HCT116 (cell line): ENCODE results near the gene EXOC6B. TPM values are rescaled to one million over a fixed set of nuclear protein-coding genes. Genes with fewer than 3 reads are reported as not detected.

Source experiments
- ATAC-seq: fragments of 200-7000 bp; cut with Tn5 transposase; 2 replicates; pipeline ENCODE4 v1.9.1; 2020; ENCODE audit warnings: mild to moderate bottlenecking, moderate library complexity
- BruUV-seq: library from RNA; stranded (reverse); fragments of 400-500 nt; replicated peaks from 2 replicates; lab custom pipeline; 2021; lab: Mats Ljungman, UMichigan
- CTCF ChIA-PET: fragments of 300-600 bp; sonication (Branson Sonifier 250); formaldehyde crosslinking; loops from one replicate; lab custom pipeline; 2021; ENCODE audit warnings: antibody characterized with exemption; lab: Charles Lee
- POLR2A ChIA-PET: fragments of 300-600, 350-600 bp; sonication (Branson Sonifier 250); formaldehyde crosslinking; loops from one replicate; lab custom pipeline; 2021; ENCODE audit warnings: antibody characterized with exemption; lab: Charles Lee
- RAD21 ChIA-PET, 2 experiments: fragments of 300-600 bp; sonication (Branson Sonifier 250); formaldehyde crosslinking; loops; one replicate each; lab custom pipeline; 2023; ENCODE audit warnings: low total read pairs in 2 of 2; ENCODE audit not compliant: uncharacterized antibody in 2 of 2, unreplicated experiment in 2 of 2, low non-redundant PET in 1 of 2; lab: Charles Lee
- DNase-seq: peaks from one replicate; pipeline ENCODE4 v3.0.0-alpha.2; 2010; ENCODE audit warnings: low read depth, low spot score
- H2AFZ ChIP-seq: fragments of 200-600 bp; shearing (Covaris generic), sonication (generic); 2 replicates; pipeline ENCODE4 v1.6.1; 2017; ENCODE audit warnings: low read depth, mixed run types, mixed read lengths, antibody characterized with exemption, low read length; ENCODE audit not compliant: poor library complexity, severe bottlenecking
- H3K27ac ChIP-seq: 2 replicates; pipeline ENCODE4 v1.5.1; 2012; ENCODE audit warnings: low read depth, low read length
- H3K27me3 ChIP-seq: fragments of 200-600 bp; sonication (generic); 2 replicates; pipeline ENCODE4 v1.6.1; 2016; ENCODE audit warnings: mixed run types, low read length, mixed read lengths; ENCODE audit not compliant: insufficient read depth
- H3K36me3 ChIP-seq, 2 experiments: fragments of 200-500 bp in 1 of 2; fragments of 200-600 bp in 1 of 2; sonication (Bioruptor generic) in 1 of 2; sonication (generic) in 1 of 2; 2 replicates each; pipeline versions ENCODE4 v1.5.1 to v1.6.1; 2014 to 2016; ENCODE audit warnings: low read length in 2 of 2, inconsistent platforms in 1 of 2, mixed read lengths in 1 of 2, mixed run types in 1 of 2; ENCODE audit not compliant: insufficient read depth in 2 of 2, control insufficient read depth in 1 of 2
- H3K4me1 ChIP-seq, 2 experiments: fragments of 200-600 bp in 1 of 2; sonication (generic) in 1 of 2; 2 replicates each; pipeline versions ENCODE4 v1.5.1 to v1.6.1; 2012 to 2017; ENCODE audit warnings: low read length in 2 of 2, inconsistent platforms in 1 of 2, mild to moderate bottlenecking in 1 of 2, mixed read lengths in 1 of 2, mixed run types in 1 of 2, moderate library complexity in 1 of 2; ENCODE audit not compliant: insufficient read depth in 2 of 2, control insufficient read depth in 1 of 2
- H3K4me2 ChIP-seq: fragments of 200-600 bp; sonication (generic); 2 replicates; pipeline ENCODE4 v1.6.1; 2017; ENCODE audit warnings: mixed run types, low read length, mixed read lengths
- H3K4me3 ChIP-seq, 2 experiments: fragments of 200-600 bp in 1 of 2; sonication (generic) in 1 of 2; replicated peaks in 1 of 2; 2 replicates each; pipeline ENCODE4 v1.5.1; 2011 to 2016; ENCODE audit warnings: low read length in 2 of 2, control low read depth in 1 of 2, low read depth in 1 of 2, mild to moderate bottlenecking in 1 of 2, mixed read lengths in 1 of 2, mixed run types in 1 of 2
- H3K79me2 ChIP-seq: fragments of 200-600 bp; sonication (generic); 2 replicates; pipeline ENCODE4 v1.6.1; 2017; ENCODE audit warnings: mild to moderate bottlenecking, mixed run types, low read length, moderate library complexity, mixed read lengths; ENCODE audit not compliant: insufficient read depth
- H3K9ac ChIP-seq: fragments of 200-600 bp; sonication (generic); 2 replicates; pipeline ENCODE4 v1.6.1; 2016; ENCODE audit warnings: low read length, mixed read lengths
- H3K9me2 ChIP-seq: fragments of 200-600 bp; sonication (generic), shearing (Covaris generic); 2 replicates; pipeline ENCODE4 v1.6.1; 2017; ENCODE audit warnings: mixed run types, mild to moderate bottlenecking, moderate library complexity; ENCODE audit not compliant: insufficient read depth
- H3K9me3 ChIP-seq, 2 experiments: fragments of 200-500 bp in 1 of 2; fragments of 200-600 bp in 1 of 2; sonication (Bioruptor generic) in 1 of 2; sonication (generic) in 1 of 2; 2 replicates each; pipeline ENCODE4 v1.6.1; 2014 to 2017; ENCODE audit warnings: low read length in 2 of 2, mixed read lengths in 2 of 2, inconsistent platforms in 1 of 2, low read depth in 1 of 2, mild to moderate bottlenecking in 1 of 2, mixed run types in 1 of 2, moderate library complexity in 1 of 2; ENCODE audit not compliant: control insufficient read depth in 1 of 2, insufficient read depth in 1 of 2
- H4K20me1 ChIP-seq: fragments of 200-600 bp; sonication (generic), shearing (Covaris generic); 2 replicates; pipeline ENCODE4 v1.6.1; 2017; ENCODE audit warnings: mixed run types, mild to moderate bottlenecking, moderate library complexity; ENCODE audit not compliant: insufficient read depth
- EGR1 ChIP-seq: IDR thresholded peaks from 2 replicates; pipeline ENCODE4 v1.6.1; 2012; ENCODE audit warnings: low read depth
- EZH2phosphoT487 ChIP-seq: fragments of 200-600 bp; IDR thresholded peaks from 2 replicates; pipeline ENCODE4 v1.6.1; 2018; ENCODE audit warnings: antibody characterized with exemption, borderline replicate concordance
- JUND ChIP-seq: IDR thresholded peaks from 2 replicates; pipeline ENCODE4 v1.6.1; 2012
- RAD21 ChIP-seq: IDR thresholded peaks from 2 replicates; pipeline ENCODE4 v1.6.1; 2012; ENCODE audit warnings: low read depth, mild to moderate bottlenecking
- SIN3A ChIP-seq: IDR thresholded peaks from 2 replicates; pipeline ENCODE4 v1.6.1; 2012; ENCODE audit warnings: low read depth
- SP1 ChIP-seq: IDR thresholded peaks from 2 replicates; pipeline ENCODE4 v1.6.1; 2012; ENCODE audit warnings: low read depth
- intact Hi-C: fragments of 100-400 bp; cut with micrococcal nuclease; formaldehyde crosslinking; loops from 2 replicates; pipeline ENCODE4 v1.10.0; 2022
- total RNA-seq: library from RNA; stranded (reverse); gene quantifications from one replicate; pipeline ENCODE4 v1.2.1, GENCODE V29; 2021; ENCODE audit not compliant: unreplicated experiment

Gene EXOC6B
- total RNA-seq, 1 experiment from 2014 or later, result 25.4 TPM

DNA sequence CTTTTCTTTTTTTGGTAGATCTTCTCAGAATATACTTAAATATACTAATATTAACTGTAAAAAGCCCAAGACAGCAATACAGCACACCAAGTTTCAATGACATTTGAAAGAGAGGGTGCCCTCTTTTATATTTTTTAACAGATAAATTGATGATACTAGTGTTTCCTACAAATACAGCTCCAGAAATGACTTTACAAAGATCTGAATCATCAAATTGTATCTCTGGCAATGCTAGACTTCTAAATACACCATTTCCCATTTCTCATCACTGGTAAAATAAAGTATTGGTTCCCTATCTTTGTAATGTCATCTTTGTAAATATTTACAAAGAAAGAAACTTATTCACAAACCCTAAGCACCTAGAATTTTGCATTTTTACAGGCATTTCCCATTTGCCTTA lies 281.3 kb downstream of the EXOC6B start:
- Histone ChIP-seq H3K79me2 (no peaks in the 10 kb centered on the region), H4K20me1 (no peaks in the 10 kb centered on the region), H3K4me3 (no peak overlapping the region), H3K9me2 (no peaks in the 10 kb centered on the region), H3K4me2 (no peak overlapping the region), H3K9ac (no peak overlapping the region), H3K27ac (no peak overlapping the region), H3K4me1 (peaks cover 7 to 8% of the 10 kb centered on the region in 2 experiments; a peak in 2 of 4 replicates)
- POLR2A ChIA-PET, result no interaction called here
- BruUV-seq, result no TSS peak
- TF ChIP-seq EZH2phosphoT487 (no peak), JUND (no peak), EGR1 (no peak), SP1 (no peak)
- TF ChIP-seq, all 23 proteins: peak for 0
- Histone ChIP-seq H3K27me3 (no peaks in the 10 kb centered on the region), H2AFZ (no peak overlapping the region), H3K9me3 (no peaks in the 10 kb centered on the region), H3K36me3 (no peaks in the 10 kb centered on the region)
- ChIA-PET RAD21 (no interaction called here), CTCF (no interaction called here)
- ATAC-seq, result no peak
- intact Hi-C loops, result no loop called here
- no peak for DNase-seq

DNA sequence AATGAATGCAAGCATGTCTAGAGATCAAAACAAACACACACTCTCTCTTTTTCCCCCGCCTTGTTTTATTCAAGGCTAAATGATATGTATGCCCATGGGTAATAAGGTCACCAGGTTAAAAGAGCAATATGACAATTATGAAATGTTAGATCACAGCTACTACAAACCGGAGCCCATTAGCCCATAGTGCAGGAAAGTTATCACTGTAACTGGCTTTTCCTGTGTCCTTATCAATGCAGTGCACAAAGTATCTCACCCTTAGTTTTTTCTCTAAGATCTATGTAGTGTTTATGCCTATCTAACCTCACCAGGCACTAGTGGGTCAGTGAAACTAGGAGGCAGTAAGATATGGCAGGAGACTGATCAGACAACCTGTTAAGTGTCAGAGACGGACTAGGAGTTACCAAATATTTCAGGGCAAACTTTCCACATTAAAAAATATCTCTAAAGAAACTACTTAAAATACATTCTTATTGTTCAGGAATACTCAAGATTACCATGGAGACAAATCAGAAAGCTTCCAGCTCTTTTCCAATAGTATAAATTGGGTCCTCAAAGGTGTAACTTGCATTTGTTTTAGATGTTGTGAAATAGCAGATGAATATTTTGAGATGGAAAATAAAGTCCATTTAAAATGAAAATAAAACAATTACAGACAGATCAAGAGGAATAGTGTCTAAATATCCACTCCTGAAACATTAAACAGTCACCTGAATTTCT lies 282.2 kb downstream of the EXOC6B start:
- no peaks in the 10 kb centered on the region for H3K9me3 ChIP-seq
- TF ChIP-seq SIN3A (no peak), SP1 (no peak), RAD21 (no peak)
- H4K20me1 ChIP-seq, result no peaks in the 10 kb centered on the region
- H3K9ac ChIP-seq, result no peak overlapping the region
- no peak overlapping the region for H3K4me3 ChIP-seq
- ChIA-PET POLR2A (no interaction called here), CTCF (no interaction called here), RAD21 (no interaction called here)
- H3K9me2 ChIP-seq, result no peaks in the 10 kb centered on the region
- H3K79me2 ChIP-seq, result no peaks in the 10 kb centered on the region
- no peak overlapping the region for H3K4me2 ChIP-seq
- ATAC-seq, result no peak
- H2AFZ ChIP-seq, result no peak overlapping the region
- BruUV-seq, result no TSS peak
- no peak for DNase-seq
- no peaks in the 10 kb centered on the region for H3K36me3 ChIP-seq
- peaks cover 8 to 15% of the 10 kb centered on the region in 2 experiments; a peak in 2 of 4 replicates for H3K4me1 ChIP-seq
- H3K27ac ChIP-seq, result no peak overlapping the region
- H3K27me3 ChIP-seq, result no peaks in the 10 kb centered on the region
- intact Hi-C loops, result no loop called here
